HG03571 (cell line): ENCODE data around the gene TCF7L2.

Experiments used
- ATAC-seq: cut with Tn5 transposase; IDR thresholded peaks from one replicate; pipeline ENCODE4 v1.9.1; 2021; ENCODE audit not compliant: unreplicated experiment

Gene TCF7L2

GRCh38 chr10:112949875-112950507 lies at the start of gene TCF7L2:
Gene TCF7L2 (plus strand): TSS chr10:112950247. CDS start chr10:112950757, 510 bp downstream.
- no peak for ATAC-seq

GRCh38 chr10:112902730-112903129 lies 47.3 kb upstream of the TCF7L2 start:
- ATAC-seq, result no peak

- ATAC-seq, result no peak
Observed at GRCh38 chr10:112904000-112904399, 46.0 kb upstream of the TCF7L2 start.

- ATAC-seq, result no peak
Observed at GRCh38 chr10:112906945-112907344, 43.1 kb upstream of the TCF7L2 start.

DNA sequence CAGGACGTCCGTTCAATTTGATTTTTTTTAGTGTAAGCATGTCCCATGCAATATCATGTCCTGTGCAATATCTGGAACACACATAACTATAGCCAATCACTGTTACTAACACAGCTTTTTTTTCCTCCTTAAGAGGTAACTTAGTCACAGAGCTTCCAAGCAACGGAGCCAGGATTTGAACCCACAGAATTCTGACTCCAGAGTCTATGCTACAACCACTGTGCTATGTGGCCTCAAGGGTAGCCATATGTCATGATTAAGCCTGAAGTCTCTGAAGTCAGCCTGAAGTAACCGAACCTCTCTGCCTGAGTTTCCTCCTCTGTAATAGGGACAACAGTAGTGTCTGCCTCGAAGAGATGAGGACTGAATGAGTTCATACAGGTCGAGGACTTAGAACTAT lies 42.2 kb upstream of the TCF7L2 start:
- ATAC-seq, result no peak

GRCh38 chr10:112911206-112911605 lies 38.8 kb upstream of the TCF7L2 start:
- ATAC-seq, result no peak

DNA sequence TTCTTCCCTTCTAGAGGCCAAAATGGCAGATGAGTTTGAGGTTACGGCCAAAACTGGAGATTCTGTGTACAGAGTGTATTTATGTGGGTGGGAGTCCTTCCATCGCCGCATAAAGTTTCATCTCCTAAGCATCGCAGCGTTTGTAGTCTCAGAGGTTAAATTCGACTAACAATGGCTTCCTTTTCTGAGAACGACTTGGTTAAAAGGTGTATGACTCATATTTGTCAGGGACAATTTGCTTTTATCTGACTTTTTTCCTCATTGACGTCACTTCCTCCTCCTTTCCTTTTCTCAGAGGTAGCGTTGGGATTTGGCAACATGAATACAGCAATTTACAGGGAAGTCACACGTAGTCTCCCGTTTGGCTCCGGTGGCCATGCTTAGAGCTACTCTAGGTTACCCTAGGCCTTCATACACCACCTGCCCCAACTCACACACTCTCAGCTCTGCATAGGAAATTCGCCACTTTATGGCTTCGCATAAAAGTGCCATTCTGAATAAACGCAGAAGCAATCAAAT lies 37.6 kb upstream of the TCF7L2 start:
- no peak for ATAC-seq

GRCh38 chr10:112913255-112913654 lies 36.8 kb upstream of the TCF7L2 start:
- ATAC-seq, result no peak

- ATAC-seq, result no peak
Observed at GRCh38 chr10:112913661-112914287, 36.3 kb upstream of the TCF7L2 start.

DNA sequence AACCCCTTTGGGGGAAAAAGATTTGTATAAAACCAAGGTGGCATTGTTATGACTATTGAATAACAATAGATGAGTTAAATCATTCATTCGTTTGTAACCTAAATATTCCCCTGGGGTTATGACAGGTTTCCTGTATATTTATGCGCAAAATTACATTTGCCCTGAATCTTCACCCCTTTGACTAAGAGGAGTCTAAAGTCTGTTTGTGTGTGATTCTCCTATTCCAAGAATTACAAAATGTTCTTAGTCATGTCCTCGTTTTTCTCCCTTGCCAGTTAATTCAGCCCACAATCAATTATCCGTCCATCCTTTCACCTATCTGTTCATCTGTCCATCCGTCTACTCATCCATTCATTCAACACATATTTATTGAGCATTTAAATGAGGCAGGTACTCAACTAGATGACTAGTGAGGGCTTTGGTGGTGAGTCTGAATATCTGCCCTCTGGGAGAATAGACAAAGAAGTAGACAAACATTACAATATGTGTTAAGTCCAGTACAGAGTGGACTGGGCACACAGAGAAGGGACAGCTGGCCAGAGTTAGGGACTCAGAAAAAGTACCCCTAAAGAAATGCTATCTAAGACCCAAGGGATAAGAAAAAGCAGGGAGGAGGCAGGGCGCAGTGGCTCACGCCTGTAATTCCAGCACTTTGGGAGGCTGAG lies 35.6 kb upstream of the TCF7L2 start:
- no peak for ATAC-seq

GRCh38 chr10:112915590-112916572 lies 34.2 kb upstream of the TCF7L2 start:
- ATAC-seq, result peak; percentile 53

GRCh38 chr10:112917681-112918080 lies 32.4 kb upstream of the TCF7L2 start:
- ATAC-seq, result no peak

DNA sequence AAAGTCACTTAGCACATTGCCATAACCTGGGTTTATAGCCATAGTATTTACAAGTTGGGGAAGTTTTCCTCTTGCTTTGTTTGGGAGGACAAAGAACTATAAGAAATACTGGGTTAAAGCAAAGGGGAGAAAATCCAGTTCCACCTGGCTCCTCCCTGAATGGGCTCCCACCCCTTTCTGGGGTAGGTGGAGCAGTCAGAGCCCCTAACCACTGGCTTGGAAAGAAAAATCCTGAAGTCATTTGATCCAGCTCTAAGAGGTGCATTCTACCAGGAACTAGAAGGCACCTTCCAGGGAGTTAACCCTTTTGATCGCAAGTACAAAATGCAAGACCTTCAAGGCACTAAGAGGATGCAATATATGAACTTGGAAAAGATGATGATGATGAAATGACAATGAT lies 31.3 kb upstream of the TCF7L2 start:
- no peak for ATAC-seq

GRCh38 chr10:112919721-112920120 lies 30.3 kb upstream of the TCF7L2 start:
- ATAC-seq, result no peak

GRCh38 chr10:112926906-112927688 lies 22.9 kb upstream of the TCF7L2 start:
- no peak for ATAC-seq

DNA sequence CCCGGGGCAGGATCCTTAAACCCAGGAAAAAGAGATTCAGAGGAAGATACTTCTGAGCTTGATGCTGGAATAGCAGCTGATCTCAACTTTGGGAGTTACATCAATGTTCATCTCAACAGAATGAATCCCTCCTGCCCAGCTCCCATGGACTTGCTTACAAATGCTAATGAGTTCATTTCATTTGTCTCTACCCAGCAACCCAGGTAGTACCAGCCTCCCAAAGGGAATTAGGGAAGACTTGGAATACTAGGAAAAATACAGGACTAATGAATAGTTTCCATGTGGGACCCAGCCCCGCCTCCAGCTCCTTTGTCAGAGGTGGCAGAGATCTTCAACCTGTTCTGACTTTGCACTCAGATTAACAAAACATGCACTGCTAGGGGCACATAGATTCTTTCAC lies 22.1 kb upstream of the TCF7L2 start:
- no peak for ATAC-seq

DNA sequence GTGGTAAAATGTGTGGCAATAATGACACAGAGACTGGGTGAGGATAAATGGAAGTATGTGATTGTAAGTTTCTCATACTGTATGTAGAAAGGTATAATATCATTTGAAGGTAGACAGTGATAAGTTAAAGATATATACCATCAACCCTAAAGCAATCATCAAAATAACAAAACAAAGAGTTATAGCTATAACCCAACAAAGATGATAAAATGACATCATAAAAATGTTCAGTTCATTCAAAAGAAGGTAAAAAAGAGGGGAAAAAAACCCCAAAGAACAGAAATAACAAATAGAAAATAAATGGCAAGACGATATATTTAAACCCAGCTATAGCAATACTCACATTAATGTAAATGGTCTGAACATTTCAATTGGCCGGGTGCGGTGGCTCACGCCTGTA lies 17.4 kb upstream of the TCF7L2 start:
- ATAC-seq, result no peak

GRCh38 chr10:112934193-112934592 lies 15.9 kb upstream of the TCF7L2 start:
- no peak for ATAC-seq

GRCh38 chr10:112938808-112939482 lies 11.1 kb upstream of the TCF7L2 start:
- no peak for ATAC-seq

DNA sequence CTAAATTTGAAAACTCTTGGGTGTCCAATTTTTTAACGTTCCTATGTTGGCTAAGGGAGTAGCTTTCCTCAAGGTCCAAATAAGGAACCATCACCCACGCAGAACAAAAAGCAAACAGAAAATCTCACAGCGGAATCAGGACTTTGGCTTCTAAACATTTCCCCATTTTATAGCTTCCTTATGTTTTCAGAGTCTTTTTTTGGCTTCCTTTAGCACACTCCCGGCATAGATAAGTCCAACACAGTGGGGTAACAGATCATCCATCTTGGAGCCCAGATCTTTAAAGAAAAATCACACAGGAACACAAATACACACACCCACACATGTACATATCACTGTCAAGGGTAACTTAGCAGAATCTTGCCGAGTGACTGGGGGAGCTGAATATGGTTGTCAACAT lies 4.2 kb upstream of the TCF7L2 start:
- no peak for ATAC-seq
